NAMALWA (cell line): ENCODE measurements around the gene CDK14.

ENCODE experiments used
- DNase-seq: peaks from one replicate; pipeline ENCODE4 v3.0.0-alpha.2; 2015; ENCODE audit warnings: low spot score

CDK14 gene

GRCh38 chr7:90841759-90842429 lies 245.8 kb downstream of the CDK14 start:
- no peak for DNase-seq

DNA sequence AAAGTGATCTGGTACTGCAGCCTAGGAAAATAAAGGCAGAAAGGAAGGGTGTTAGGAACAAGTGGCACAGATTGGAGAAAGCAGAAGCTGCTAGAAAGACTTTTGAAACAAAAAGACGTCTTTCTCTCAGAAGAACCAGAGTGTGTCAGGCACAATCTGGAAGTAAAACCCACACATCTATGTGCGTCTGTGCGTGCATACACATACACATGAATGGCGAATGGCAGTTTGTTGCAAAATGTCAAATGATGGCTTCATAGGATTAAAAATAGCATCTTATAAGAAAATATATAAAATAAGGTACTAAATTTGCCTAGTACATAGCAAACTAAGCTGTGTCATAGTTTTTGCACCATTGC lies 246.3 kb downstream of the CDK14 start:
- DNase-seq, result no peak

GRCh38 chr7:90843472-90843871 lies 247.4 kb downstream of the CDK14 start:
- DNase-seq, result no peak

GRCh38 chr7:90844421-90844820 lies 248.3 kb downstream of the CDK14 start:
- no peak for DNase-seq

DNA sequence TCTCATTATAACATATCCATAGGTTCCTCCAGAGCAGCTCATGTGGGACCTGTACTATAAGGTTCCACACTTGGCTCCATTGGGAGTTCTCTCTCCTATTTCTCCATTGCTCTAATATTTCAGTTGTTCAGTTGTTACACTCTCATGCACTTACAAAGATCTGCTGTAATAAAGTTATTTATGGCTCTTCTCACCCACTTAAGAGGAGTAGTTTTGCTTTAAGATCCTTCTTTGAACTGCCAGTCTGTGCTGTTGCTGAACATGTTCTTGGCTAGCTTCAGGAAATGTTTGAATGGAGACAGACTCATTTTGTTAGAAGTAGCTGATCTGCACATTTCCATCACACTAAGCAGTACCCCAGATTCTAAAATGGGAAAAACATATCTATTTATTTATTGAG lies 250.1 kb downstream of the CDK14 start:
- no peak for DNase-seq

GRCh38 chr7:90850066-90850465 lies 253.9 kb downstream of the CDK14 start:
- no peak for DNase-seq

DNA sequence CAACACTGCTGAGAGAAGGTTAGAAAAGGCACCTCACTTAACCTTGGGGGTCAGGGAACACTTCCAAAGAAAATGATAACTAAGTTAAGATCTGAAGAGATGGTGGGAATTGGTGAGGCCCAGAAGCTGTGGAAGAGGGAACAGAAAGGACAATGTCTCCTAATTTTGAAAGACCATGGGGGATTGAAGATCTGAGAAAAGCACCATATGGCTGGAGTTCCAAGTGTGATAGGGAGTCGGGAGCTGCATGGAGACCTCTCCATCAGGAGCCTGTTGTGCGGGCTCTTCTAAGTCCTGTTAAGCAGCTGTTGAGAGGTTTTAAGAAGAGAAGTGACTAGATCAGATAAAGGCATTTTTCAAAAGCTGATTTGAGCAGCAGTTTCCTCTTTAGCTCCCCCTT lies 254.3 kb downstream of the CDK14 start:
- no peak for DNase-seq

- no peak for DNase-seq
Measured at GRCh38 chr7:90853205-90853604, 257.1 kb downstream of the CDK14 start.

GRCh38 chr7:90856351-90857070 lies 260.4 kb downstream of the CDK14 start:
- DNase-seq, result no peak

DNA sequence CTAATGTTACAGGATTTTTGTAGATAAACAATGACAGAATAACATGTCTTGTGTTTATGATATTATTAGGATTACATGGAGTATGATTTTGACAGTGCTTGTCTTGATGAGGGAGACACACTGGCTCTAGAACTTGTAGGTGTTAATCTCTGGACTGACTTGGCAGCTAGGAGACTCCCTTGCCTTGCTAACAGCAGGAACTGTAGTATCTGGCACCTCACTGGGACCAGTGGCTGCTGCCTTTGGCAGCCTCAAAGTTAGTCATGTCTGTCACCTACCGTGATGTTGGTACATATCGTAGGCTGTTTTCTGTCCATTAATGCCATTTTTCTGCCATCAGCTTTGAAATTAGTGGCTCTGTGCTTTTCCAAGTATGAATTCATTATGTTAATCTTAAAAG lies 261.5 kb downstream of the CDK14 start:
- DNase-seq, result no peak

DNA sequence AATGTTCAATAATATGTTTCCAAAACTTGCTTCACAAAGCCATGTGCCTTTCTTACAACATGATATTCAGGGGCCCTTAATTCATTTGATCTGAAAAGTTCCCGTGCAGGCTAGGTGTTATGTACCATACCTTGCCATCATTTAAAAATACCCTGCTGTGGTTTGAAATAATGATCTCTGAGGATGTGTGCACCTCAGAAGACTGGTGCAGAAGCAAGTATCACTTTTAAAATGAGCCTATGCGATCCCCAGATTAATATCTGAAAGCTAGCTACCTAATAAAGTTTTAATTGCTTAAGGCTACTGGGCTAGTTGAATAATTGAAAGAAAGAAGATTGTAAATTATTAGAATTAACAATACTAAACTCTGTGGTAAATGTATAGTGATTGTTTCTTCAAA lies 262.4 kb downstream of the CDK14 start:
- no peak for DNase-seq

DNA sequence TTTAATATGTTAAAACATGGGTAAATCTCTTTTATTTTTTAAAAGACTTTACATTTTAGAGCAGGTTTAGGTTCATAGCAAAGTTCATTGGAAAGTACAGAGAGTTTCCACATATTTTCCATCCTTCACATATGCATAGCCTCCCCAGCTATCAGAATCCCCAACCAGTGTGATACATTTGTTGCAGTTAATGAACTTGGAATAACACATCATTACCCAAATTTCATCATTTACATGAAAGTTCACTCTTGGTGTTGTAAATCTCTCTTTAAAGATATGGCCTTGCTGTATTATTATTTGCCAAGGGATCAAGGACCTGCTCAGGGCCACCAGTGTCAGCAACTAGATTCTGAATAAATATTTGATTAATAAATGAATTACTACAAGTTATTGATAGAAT lies 263.4 kb downstream of the CDK14 start:
- no peak for DNase-seq

GRCh38 chr7:90864088-90864487 lies 268.0 kb downstream of the CDK14 start:
- DNase-seq, result no peak

GRCh38 chr7:90869335-90869734 lies 273.2 kb downstream of the CDK14 start:
- no peak for DNase-seq

DNA sequence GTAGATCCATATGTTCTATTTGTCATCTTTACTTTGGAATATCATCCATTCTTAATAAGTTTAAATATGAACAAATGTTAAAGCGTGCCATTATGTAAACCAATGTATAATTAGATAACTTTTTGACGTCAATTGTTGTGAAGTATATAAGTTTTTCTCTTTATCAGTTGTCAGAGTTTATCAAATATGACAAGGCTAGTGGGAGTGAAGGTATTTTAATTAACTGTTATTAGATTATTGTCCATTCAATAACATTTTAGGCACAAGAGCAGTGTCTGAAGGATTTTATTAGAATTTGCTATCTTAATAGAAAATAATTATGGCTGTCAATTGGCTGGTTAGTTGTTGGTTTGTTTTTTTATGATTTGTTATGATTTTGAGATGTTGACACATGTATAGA lies 280.6 kb downstream of the CDK14 start:
- no peak for DNase-seq

GRCh38 chr7:90877201-90877600 lies 281.1 kb downstream of the CDK14 start:
- DNase-seq, result no peak

DNA sequence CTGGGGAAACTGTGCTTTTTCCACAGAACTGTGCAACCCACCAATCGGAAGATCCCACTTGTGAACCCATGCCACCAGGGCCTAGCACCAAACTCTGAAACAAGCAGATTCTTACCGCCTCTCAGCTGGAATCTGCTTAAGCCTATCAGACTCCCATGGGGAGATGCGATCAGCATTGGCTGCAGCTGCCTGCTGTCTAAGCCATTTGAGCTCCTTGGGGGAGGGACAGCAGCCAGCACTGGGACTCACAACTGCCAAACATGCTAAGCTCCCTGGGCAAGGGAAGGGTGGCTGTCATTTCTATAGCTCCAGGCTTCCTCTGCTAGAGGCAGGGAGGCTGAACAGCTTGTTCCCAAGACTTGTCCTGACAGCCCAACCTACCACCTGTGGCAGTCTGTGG lies 283.8 kb downstream of the CDK14 start:
- DNase-seq, result no peak

DNA sequence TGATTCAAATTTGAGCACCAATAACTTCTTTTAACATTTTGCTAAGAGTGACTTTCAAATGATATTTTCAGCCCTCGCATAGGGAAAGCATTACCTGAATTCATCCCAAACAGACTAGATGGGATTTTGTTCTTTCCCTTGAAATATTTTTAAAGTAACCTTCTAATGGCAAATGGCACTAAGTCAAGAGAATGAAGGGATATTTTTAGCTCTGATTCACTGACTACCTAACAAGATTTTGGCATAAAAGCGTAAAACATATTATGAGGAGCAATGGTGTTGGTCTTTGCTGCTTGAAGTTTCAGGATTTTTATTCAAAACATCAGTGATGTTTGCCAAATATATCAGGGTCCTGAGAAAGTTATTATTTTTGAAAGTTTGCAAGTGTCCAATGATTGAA lies 290.3 kb downstream of the CDK14 start:
- DNase-seq, result no peak

DNA sequence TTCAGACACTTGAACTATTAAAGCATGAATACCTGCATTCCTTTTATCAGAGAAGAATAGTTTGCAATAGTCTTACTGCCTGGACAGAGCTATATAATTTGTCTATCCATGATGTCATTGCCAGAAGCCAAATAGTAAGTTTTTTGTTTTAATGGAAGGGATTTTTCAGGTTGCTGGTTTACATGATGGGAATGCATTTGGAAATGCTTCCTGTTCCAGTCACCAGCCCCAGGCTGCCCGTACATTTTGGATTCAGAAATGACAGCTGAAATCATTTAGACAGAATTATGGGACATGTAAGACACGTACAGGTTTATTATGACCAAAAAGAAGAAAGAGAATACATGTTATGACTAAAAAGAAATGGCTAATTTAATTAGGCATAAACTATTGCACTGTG lies 293.1 kb downstream of the CDK14 start:
- no peak for DNase-seq

DNA sequence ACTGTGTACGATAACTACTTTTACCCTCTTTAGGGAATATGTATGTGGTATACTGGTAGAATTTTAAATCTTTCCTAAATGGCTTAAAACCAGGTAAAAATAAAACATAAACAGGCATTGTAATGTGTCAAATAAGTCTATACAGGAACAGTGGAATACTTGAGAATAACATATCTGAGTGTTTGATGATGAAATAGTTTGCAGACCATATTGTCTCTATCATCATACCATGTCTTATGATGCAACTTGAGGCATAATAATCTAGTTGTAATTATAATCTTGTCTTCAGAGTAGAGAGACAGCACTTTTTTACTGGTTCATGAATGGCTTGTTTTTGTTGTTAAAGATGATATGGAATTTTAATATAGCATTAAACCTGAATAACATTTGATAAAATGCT lies 293.5 kb downstream of the CDK14 start:
- no peak for DNase-seq

- no peak for DNase-seq
Measured at GRCh38 chr7:90891529-90891928, 295.4 kb downstream of the CDK14 start.

DNA sequence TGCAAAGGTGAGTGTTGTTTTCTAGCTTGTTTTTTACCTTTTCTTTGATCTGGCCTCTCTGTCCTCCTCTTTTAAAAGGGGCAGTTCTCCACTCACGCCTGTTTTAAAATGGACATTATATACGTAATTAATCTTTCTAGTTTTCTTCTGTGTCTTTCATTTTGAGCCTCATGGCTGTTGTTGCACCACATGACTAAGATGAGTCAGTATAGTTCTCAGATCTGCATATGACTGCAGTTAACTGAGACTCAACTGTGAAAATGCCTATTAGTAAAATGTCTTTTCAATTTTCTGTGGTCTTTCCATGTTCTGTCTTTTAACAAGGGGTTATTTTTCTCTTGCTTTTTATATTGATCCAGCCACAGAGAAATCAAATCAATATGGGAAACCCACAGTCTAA lies 296.1 kb downstream of the CDK14 start:
- no peak for DNase-seq

DNA sequence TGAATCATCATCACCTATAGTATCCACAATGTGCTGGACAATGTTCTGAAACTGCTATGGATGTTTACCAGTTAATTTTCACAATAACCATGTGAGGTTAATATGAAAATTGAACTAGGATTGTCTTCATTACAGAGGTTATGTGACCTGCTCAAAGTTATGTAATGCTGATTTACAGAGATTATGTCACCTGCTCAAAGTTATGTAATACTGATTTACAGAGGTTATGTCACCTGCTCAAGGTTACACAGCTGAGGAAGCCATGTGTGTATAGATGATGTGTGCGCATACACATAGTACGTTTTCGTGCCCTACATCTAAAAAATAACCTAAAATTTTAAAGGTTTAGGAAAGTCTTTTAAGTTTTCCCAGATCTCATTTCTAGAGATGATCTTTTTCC lies 298.0 kb downstream of the CDK14 start:
- no peak for DNase-seq

- DNase-seq, result no peak
Measured at GRCh38 chr7:90896458-90896857, 300.3 kb downstream of the CDK14 start.
